HG02610 (cell line): ENCODE results near the gene NEBL.

Experiments
- ATAC-seq: cut with Tn5 transposase; IDR thresholded peaks from one replicate; pipeline ENCODE4 v1.9.1; 2021; ENCODE audit warnings: mild to moderate bottlenecking, moderate library complexity; ENCODE audit not compliant: unreplicated experiment

NEBL gene

DNA sequence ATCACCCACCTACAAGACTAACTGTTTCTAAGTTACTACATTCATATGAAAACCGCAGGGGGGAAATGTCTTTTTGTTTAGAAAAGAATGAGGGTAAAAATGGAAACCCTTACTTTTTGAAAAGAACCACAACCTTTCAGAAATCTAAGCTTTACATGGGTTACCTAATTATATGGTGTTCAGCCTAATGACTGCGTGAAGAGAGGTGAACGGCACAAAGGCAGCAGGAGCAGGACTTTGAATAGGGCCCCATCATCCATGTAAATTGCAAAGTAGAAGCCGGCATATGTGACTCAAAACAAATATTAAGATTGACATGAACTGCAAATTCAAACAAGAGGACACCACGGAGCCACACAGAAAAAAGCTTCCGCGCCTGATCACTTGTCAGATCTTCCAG lies 25.1 kb downstream of the NEBL start:
- no peak for ATAC-seq

DNA sequence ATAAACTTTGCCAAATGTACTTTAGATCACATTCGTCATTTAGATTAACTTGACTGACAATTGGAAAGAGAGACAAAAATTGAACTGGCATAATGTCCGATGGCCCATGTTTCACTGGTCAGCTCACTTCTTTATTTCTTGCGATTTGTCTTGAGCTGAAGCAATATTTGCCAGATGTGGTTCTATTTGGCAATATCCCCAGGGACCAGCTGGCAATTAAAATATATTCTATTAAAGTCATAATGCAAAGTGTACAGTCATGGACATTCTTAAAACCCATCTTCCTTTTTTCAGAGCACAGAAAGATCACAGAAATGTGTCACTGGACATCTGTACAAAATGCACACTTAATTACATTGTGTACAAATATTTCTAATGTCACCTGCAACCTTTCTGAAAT lies 26.3 kb downstream of the NEBL start:
- ATAC-seq, result no peak

DNA sequence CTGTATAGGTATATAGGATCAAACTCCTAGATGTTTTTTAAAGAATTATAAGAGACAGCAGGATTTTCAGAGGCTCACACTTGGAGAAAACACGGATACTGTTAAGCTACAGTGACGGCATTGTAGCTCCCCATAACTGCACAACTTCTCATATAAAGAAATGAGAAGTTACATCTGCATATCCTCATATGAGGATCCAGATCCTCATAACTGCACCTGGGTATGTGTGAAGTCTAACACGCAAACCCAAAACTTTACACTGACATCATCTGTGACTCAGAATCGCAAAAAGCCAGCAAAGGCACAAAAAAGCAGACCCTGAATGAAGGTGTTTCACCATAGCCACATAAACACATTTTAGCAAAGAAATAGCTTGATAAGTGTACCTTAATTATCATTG lies 34.1 kb downstream of the NEBL start:
- no peak for ATAC-seq

DNA sequence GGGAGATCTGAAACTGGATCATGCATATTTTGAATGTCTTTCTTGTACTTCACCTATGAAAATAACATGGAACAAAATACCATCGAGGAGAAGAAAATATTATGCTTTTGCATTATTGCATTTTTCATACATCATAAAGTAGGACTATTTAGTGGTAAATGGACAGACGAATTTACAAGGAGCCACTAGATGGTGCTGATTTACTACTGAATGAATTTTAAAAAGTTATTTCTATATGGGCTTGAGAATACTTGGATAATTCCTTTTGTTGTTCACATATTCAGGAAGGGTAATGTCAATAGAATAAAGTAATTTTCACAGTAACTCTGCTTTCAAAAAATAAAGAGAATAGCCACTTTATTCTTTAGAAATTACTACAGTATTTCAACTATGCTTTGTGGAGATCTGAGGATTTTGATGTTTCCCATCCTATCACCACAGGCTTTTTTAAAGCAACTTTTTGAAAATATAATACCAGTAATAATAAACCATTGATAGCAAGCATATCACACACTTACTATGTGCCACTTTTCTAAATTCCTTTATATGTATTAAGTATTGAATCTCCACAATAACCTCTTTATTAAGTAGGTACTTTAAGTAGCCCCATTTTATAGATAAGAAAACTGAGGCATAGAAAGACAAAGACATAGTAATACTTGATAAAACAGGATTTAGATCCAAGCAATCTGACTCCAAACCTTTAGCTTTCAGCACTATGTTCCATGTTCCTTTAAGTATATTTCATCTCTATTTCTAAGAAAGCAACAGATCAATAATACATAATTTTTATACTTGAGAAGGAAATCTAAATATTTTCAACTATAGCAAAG lies 38.6 kb downstream of the NEBL start:
- no peak for ATAC-seq

DNA sequence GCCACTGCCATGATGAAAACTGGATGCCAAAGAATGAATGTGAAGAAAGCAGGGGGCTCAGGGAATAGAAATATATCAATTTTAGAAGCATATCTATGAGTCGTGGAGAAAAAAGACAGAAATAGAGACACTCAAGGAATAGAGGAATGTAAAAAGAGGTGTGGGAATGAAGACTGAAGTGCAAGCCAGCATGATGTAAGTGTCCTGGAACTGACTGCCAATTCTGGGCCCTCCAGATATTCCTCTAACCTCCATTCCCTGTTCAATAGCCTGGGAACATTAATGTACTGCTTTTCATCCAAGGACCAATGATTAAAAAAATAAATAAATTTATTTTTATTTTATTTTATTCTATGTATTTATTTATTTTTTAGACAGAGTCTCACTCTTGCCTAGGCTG lies 40.6 kb downstream of the NEBL start:
- no peak for ATAC-seq

DNA sequence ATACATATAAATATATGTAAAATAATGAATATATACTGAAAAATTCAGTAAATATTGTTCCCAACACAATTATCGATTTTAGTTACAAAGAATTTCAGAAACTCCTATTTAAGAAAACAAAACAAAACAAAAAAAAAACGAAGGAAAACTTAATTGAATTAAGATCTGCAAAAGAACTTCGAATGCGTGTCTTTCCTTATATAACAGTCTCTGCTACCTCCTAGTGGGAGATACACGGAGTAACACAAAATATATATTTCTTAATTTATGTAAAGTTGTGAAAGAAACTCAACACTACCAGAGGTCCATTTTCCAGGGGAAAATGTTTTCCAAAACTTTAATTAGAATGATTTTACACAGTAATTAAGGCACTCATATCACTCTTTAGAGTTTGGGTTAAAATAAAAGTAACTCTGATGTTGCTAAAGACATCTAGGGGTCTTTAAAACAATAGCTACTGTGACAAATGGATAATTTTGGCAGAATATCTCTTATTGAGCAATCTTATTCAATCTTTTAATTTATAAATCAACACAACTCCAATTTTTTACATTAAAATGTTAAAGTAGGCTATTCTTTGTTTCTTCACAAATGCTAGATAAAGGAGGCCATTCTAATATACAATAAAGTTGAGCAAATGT lies 41.6 kb downstream of the NEBL start:
- no peak for ATAC-seq

DNA sequence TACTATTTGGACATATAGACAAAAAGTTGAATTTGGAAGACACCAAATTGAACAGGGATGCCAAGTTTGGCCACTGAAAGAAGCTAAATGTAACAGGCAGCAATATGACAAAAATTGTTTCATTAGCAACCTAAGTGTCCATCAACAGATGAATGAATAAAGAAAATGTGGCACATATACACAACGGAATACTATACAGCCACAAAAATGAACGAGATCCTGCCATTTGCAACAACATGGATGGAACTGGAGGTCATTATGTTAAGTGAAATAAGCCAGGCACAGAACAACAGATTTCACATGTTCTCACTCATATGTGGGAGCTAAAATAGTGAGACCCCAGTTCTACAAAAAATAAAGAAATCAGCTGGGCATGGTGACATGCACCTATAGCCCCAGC lies 43.8 kb downstream of the NEBL start:
- ATAC-seq, result no peak

DNA sequence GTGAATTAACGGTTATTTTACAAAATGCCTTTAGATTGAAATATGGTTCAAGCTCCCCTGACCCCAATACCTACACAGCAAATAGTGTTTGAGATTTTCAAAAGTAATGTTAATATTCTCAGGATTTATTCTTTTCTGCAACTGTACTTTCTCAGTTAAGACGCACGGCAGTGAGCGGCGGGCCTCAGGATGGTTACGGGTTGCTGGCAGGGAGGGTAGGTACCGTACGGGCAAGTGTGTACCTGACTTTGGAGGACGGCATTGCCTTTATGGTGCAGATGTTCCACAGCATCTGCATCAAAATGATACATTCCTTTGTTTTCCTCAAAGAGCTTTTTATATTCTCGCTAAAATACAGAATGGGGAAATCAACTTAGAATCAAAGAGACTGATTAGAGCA lies 44.8 kb downstream of the NEBL start:
- ATAC-seq, result no peak

DNA sequence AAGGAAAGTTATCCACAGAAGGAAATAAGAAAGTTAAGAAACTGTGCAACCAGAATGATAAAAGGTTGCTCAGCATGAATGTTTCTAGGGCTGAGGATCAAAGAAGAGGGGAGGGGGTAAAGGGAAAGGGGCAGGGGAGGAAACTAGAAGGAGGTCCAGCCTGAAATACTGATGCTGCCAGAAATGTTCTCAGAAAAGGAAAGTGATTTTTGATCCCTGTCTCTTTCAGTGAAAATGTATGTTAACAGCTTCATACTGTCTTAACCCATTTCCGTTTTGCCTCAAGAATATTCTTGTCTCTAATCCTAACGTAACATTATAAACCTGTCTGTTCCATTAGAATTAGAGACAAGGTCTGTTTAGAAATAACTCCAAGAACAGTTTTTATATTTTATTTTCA lies 49.6 kb downstream of the NEBL start:
- ATAC-seq, result no peak

DNA sequence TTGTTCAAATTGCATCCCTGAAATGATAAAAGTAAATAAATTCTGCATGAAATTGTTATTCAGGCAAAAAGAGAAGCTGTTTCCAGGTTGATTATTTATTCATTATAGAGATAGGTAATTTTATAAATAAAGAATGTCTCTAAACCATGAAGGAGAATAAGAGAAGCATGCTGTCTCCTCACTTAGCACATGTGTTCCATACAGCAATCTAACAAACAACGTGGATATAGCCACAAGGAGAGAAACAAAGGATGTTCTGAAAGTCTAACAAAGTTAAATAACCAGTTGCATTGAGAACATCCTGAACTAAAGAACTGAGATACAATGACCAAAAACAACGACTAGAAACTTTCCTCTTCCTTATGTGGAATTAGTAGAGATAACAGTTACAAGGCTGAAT lies 50.8 kb downstream of the NEBL start:
- no peak for ATAC-seq

DNA sequence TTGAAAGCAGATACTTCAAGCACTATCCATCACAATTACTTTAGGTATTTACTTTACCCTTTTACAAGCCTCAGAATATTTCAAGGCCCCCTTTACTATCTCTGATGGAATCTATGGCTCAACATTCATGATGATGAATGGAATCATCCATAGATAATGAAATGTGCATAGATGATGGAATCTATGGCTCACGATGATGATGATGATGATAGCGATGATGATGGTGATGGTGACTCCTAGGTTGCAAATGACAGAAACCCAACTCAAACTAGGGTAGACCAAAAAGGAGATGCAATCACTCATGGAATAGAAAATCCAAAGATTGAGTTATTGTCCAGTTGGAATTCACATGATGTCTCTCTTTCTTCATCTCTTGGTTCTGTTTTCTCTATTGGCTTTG lies 55.7 kb downstream of the NEBL start:
- no peak for ATAC-seq

DNA sequence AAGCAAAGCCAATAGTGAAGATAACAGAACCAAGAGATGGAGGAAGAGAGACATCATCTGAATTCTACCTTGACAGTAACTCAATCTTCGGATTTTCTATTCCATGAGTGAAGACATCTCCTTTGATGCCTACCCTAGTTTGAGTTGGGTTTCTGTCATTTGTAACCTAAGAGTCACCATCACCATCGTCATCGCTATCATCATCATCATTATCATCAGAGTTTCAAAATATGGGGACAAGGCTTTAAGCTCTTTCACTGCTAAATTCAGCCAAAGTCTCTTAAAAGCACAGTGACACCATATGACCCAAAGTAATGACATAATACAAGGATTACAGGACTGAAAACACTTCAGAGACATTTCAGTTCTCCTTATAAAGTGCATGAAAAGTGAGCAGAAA lies 57.2 kb downstream of the NEBL start:
- no peak for ATAC-seq

DNA sequence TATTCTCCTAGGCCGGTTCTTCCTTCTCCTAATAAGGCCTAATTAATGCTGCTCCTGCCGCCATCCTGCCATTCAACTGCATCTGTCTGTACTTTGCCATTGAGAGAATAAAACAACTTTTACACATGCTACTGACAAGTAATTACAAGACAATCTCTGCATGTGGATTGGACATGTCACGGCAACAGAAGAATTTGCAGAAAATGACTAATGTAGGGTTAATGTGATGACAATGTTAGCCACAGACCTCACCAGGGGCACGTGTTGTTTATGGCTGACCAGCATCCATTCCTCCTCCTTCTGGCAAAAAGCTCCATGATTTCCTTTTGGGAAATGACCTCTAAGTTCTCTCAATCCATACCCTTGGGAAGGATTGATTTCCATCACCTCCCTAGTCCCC lies 58.0 kb downstream of the NEBL start:
- ATAC-seq, result no peak

DNA sequence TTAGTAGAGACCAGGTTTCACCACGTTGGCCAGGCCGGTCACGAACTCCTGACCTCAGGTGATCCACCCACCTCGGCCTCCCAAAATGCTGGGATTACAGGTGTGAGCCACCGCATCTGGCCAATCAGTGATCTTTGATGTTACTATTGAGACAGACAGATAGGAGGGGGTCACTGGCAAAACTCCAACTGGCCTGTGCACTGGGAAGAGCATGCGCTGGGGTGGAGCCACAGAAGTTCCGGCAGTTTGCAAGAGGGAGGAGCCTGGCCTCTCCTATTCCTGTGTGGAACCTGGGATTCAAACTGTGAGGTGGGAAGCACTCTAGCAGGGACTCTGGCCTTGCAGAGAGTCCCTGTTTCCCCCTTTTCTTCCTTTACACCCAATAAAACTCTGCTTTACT lies 60.7 kb downstream of the NEBL start:
- ATAC-seq, result no peak

DNA sequence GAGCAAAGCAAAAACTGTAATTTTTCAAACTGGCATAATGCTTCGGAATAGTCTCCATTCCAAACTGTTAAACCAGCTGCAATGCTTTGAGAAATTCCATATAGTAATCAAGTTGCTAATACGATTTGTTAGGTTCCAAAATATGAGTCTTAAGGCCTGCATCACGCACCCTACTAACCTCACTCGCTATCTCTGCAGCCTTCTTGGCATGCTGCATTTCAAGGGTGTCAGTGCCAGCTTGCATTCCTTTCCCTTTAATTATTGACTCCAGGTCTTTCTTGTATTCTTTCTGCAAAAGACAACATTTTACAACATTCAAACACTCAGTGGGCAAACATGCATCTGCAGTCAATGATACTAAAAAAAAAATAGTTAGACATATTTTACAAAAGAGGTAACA lies 61.8 kb downstream of the NEBL start:
- ATAC-seq, result no peak

DNA sequence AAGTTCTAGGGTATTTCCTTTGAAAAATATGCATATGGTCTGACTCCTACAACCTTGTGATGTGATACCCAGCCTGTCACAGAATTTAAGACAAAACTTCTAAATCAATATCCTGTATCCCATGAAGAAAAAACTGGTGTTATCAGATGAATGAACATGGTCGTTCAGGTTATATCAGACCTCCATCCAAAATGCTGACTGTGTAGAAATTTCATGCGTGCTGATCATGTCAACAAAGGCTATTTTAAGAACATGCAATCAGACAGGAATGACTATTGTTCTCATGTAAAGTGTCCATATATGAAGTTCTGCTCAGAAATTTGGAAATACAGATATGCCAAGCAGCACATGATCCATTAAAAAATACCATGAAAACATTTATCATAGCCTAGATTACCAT lies 62.3 kb downstream of the NEBL start:
- no peak for ATAC-seq

DNA sequence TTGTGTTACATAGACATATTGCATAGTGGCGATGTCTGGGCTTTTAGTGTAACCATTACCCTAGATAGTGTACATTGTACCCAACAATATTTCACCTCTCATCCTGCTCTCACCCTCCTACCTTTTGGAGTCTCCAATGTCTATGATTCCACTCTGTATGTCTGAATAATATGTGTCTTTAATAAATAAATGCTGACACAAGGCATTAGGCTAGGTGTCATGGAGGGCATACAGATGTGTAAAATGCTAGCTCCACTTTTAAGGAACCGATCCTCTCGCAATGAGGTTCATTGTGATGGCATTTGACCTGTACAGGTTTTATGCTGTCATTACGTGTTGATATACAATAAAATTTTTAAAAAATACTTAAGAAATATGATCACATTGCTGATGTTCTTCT lies 74.3 kb downstream of the NEBL start:
- no peak for ATAC-seq

DNA sequence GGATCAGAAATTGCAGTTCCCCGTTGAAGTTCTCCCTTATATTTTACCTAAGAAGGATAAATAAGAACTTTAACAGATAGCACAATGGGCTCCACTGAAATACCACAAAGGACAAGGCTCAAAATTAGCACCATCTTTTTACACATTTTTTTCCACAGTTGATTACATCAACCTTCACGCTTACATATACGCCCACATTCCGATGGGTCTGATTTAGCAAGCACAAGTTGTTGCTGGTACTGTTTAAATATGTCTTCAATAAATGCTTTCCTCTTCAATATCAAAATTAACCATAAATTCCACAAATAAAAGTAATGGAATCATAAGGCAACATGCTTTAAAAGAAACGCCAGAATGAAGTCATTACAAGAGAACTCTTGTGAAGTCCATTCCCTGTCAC lies 79.5 kb downstream of the NEBL start:
- no peak for ATAC-seq

DNA sequence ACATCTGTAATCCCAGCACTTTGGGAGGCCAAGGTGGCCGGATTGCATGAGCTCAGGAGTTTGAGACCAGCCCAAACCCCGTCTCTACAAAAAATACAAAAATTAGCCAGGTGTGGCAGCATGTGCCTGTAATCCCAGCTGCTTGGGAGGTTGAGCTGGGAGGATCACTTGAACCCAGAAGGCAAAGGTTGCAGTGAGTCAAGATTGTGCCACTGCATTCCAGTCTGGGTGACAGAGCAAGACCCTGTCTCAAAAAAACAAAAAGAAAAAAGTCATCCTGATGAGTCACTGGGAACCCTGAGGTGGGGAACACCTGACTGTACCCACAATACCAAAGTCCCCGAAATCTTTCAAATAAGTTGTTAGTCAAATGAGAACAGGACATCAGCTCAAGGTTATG lies 80.0 kb downstream of the NEBL start:
- no peak for ATAC-seq

DNA sequence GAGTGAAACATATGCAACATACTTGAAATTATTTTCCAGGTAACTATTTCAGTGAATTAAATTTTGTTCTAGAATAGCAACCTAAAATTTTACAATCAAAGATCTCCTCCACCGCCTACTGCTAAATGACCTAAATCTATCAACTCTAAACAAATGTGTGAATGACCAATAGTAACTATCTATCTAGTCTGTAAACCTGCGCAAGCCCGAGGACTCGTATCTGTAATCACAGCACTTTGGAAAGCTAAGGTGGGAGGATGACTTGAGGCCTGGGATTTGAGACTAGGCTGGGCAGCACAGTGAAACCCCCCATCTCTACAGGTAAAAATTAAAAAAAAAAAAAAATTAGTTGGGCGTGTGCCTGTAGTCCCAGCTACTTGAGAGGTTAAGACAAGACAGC lies 83.0 kb downstream of the NEBL start:
- no peak for ATAC-seq

DNA sequence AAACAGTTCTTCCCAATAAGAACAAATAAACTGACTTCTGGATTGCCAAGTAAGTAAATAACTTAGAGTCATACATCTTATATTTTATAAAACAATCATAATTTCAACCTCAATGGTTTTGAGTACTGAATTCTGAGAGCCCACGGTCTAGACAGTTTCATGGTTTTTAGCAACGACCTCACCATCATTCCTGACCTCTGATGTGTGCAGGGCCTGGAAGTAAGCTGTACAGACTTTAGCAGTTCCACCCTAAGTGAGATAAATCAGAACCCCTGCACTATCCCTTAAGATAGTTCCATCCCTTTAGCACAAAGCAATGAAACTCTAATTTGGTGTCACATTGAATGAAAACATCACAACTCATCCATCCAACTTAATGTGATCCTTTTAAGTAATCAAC lies 86.0 kb downstream of the NEBL start:
- ATAC-seq, result no peak

DNA sequence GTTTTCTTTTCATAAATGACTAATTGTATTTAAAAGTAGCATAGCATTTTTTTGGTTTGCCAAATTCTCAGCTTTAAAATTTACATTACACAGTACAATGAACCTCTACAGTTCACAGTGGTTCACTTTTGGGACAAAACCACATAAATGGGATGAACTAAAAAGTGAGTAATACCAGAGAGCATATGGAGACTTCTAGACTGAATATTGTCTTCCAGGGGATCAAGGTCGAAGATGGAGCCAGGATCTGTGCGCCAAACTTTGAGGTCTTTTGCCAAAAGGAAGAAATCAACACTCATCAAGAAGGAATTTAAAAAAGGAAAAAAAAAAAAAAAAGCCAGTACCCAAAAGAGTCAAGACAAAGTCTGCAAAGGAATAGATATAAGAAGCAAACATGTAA lies 87.5 kb downstream of the NEBL start:
- ATAC-seq, result no peak

DNA sequence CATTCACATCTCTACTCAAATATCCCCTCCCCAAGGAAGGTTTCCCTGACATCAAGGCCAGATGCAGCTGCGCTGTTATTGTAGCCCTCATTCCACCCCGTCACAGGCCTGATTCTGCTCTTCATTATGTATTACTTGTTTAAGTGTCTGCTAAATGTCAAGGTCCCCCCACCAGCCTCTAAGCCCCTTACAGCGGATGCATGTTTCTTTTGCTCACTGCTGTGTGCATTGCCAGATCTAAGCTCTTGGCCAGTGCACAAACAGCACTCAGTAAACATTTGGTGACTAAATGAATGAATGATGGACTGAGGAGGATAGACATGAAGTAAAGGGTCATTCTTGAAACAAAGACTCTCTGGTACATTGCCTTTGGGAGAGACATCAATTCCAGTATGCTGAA lies 90.6 kb downstream of the NEBL start:
- no peak for ATAC-seq
